Prostate gland (tissue), 2 donors: ENCODE results near the gene KPNA3. TPM values are rescaled to one million over a fixed set of nuclear protein-coding genes. Genes with fewer than 3 reads are reported as not detected.
A peak's percentile ranks its signal among the peaks of the same experiment; 100 is the strongest.

Source experiments
- DNase-seq: peaks from one replicate; pipeline ENCODE4 v3.0.0-alpha.2; 2019; ENCODE audit warnings: low spot score
- H3K27ac ChIP-seq, 2 donors: fragments of 200-600 bp; sonication (generic); 2 replicates each; pipeline ENCODE4 v1.5.1; 2017 to 2019
- H3K27me3 ChIP-seq: fragments of 200-600 bp; sonication (generic); replicated peaks from 2 replicates; pipeline ENCODE4 v1.5.1; 2019; ENCODE audit not compliant: insufficient read depth
- H3K36me3 ChIP-seq, 2 donors: fragments of 200-600 bp; sonication (generic); 1 replicate in 1 of 2; 2 replicates in 1 of 2; pipeline versions ENCODE4 v1.5.1 to v1.8.1; 2017 to 2019
- H3K4me1 ChIP-seq: fragments of 200-600 bp; sonication (generic); replicated peaks from 2 replicates; pipeline ENCODE4 v1.5.1; 2019
- H3K4me3 ChIP-seq, 2 donors: fragments of 200-600 bp; sonication (generic); 2 replicates each; pipeline ENCODE4 v1.5.1; 2017 to 2019
- H3K9me3 ChIP-seq: fragments of 200-600 bp; sonication (generic); 2 replicates; pipeline ENCODE4 v1.5.1; 2017
- POLR2A ChIP-seq: fragments of 450-650 bp; IDR thresholded peaks from one replicate; pipeline ENCODE4 v1.6.1; 2016; ENCODE audit warnings: antibody characterized with exemption, mild to moderate bottlenecking
- POLR2AphosphoS5 ChIP-seq: sonication (generic); formaldehyde crosslinking; IDR thresholded peaks from one replicate; pipeline ENCODE4 v1.6.1; 2017; ENCODE audit warnings: antibody characterized with exemption
- WGBS: methylation state at CpG from one replicate; pipeline ENCODE4 v1.1.5; 2018; 5-methylcytosine and 5-hydroxymethylcytosine counted together
- intact Hi-C: fragments of 100-400 bp; cut with DNase I; formaldehyde crosslinking; loops from one replicate; pipeline ENCODE4 v1.14.2; 2022
- total RNA-seq, 2 donors: library from RNA; depleted of rRNA; stranded (reverse); fragments of >200 nt; gene quantifications; one replicate each; pipeline ENCODE4 v1.1.0, GENCODE V29; 2016
- TF ChIP-seq, protein P1 (sequence below), 4 experiments: fragments of 200-600 bp in 2 of 4; fragments of 450-650 bp in 2 of 4; sonication (generic) in 2 of 4; IDR thresholded peaks; 1 replicate in 3 of 4; 2 replicates in 1 of 4; pipeline ENCODE4 v1.5.1; 2016 to 2019; ENCODE audit warnings: antibody characterized with exemption in 4 of 4, mild to moderate bottlenecking in 2 of 4, moderate library complexity in 2 of 4

KPNA3 gene
- 10 to 100 TPM; 16.9 to 26.4 TPM for total RNA-seq

DNA sequence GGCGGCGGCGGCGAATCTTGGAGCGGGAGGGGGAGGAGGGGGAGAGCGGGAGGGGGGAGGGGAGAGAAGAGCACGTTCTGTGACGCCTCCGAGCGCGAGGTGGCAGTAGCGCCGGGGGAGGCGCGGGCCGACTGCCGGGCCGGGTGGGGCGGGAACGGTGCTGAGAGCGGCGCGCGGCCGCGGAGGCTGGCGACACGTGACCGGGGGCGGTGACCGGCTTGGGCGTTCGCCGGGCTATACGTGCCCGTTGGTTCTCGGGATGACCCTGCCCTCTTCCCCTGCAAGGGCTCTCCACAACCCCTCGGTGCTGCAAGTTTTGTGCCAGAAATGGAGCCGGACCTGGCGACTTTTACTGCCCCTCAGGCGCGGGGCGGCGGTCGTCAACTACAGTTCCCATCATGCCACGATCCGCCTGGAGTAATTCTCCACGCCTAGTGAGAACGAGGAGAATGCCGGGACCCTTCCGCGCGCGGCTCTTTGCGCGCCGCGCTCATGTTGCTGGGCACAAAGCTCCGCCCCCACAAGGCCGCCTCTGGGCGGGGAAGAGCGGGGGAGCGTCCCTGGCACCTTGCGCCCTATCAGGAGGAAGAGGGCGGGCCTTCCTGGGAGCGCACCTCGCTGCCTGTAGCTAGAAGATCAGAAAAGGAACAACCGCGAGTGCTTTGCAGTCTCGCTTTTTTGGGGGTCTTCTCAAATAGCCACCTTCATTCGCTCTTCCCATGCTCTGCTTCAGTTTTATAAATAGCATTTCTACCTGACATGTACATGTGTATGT lies at the start of gene KPNA3:
TSS of gene KPNA3 (minus strand) at position 133 of the 775 bp plus-strand sequence. CDS start 176 bp downstream, outside the sequence.
- DNase-seq = peak; percentile 97
- intact Hi-C loops = loop anchor here (2.0 to 5.0 kb wide), 4 partner anchors 55 to 144 kb away; partner anchors contain the start of genes EBPL and SPRYD7
- TF ChIP-seq POLR2AphosphoS5 = peak; percentile 92
- TF ChIP-seq, protein P1, sequence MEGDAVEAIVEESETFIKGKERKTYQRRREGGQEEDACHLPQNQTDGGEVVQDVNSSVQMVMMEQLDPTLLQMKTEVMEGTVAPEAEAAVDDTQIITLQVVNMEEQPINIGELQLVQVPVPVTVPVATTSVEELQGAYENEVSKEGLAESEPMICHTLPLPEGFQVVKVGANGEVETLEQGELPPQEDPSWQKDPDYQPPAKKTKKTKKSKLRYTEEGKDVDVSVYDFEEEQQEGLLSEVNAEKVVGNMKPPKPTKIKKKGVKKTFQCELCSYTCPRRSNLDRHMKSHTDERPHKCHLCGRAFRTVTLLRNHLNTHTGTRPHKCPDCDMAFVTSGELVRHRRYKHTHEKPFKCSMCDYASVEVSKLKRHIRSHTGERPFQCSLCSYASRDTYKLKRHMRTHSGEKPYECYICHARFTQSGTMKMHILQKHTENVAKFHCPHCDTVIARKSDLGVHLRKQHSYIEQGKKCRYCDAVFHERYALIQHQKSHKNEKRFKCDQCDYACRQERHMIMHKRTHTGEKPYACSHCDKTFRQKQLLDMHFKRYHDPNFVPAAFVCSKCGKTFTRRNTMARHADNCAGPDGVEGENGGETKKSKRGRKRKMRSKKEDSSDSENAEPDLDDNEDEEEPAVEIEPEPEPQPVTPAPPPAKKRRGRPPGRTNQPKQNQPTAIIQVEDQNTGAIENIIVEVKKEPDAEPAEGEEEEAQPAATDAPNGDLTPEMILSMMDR (IDR thresholded peaks at IDR 0.05) = peak in 3 of 4 experiments; percentile 10 to 32 (median 16)
- peak; percentile 83 for TF ChIP-seq POLR2A
- no peaks in the 10 kb centered on the region for H3K9me3 ChIP-seq
- peak within 1 kb of the TSS; percentile 79 to 91 for H3K4me3 ChIP-seq
- H3K27me3 ChIP-seq = no peaks in the 10 kb centered on the region
- under 1% methylated on average over 44 of the region's 71 CpGs for WGBS
- H3K36me3 ChIP-seq = no peaks in the 10 kb centered on the region
- H3K27ac ChIP-seq = peak within 1 kb of the TSS; percentile 74 to 94
- H3K4me1 ChIP-seq = no peaks in the 10 kb centered on the region

- DNase-seq = no peak
- H3K27me3 ChIP-seq = no peaks in the 10 kb centered on the region
- TF ChIP-seq POLR2AphosphoS5 (no peak), POLR2A (no peak)
- TF ChIP-seq, protein P1 (IDR thresholded peaks at IDR 0.05) = no peak
- H3K4me3 ChIP-seq = no peak overlapping the region
- no peak overlapping the region for H3K27ac ChIP-seq
- H3K36me3 ChIP-seq = no peaks in the 10 kb centered on the region
- WGBS = 72% methylated on average over 2 of the region's 2 CpGs
- no peaks in the 10 kb centered on the region for H3K9me3 ChIP-seq
- H3K4me1 ChIP-seq = no peaks in the 10 kb centered on the region
- intact Hi-C loops = no loop called here
Measured at GRCh38 chr13:49841964-49842363, 49.5 kb upstream of the KPNA3 start.

DNA sequence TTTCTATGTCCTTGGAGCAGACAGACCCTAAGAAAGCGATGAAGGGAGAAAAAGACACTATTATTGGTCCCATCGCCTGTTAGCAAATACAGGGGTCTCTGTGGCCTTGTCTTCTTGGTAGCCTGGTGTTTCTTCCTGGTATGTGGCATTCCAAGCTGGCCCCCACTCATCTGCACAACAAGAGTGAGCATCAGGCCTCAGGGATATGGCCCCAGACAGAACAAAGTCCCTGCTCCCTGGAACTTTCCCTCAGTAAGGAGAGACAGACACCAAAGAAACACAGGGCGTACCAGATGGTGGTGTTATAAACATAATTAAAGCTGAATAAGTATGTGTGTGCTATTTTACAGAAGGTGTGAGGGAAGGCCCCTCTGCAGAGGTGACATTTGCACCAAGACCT lies 48.2 kb upstream of the KPNA3 start:
- Histone ChIP-seq H3K27ac (no peak overlapping the region), H3K4me3 (no peak overlapping the region), H3K36me3 (no peaks in the 10 kb centered on the region), H3K27me3 (no peaks in the 10 kb centered on the region), H3K4me1 (no peaks in the 10 kb centered on the region), H3K9me3 (no peaks in the 10 kb centered on the region)
- WGBS = 98% methylated on average over 3 of the region's 3 CpGs
- no peak for TF ChIP-seq POLR2A
- TF ChIP-seq, protein P1 (IDR thresholded peaks at IDR 0.05) = no peak
- no peak for TF ChIP-seq POLR2AphosphoS5
- intact Hi-C loops = no loop called here
- no peak for DNase-seq

DNA sequence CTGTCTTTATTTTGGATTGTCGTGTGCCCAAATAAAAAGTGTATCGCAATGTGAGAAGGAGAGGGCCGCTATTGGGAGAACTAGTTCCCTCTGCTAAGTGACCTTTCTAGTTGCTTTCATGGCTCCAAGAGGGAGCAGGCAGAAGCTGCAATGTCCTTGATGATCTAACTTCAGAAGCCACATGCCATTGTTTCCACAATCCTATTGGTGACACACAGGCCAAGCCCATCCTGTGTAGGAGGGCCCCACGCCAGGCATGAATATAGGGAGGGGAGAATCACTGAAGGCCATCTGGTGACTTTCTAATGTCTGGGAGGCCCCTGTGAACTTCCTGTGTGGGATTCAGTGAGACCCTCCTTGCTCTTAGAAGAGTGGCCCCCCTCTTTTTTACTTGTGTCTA lies 47.8 kb upstream of the KPNA3 start:
- Histone ChIP-seq H3K4me3 (no peak overlapping the region), H3K27ac (no peak overlapping the region), H3K36me3 (no peaks in the 10 kb centered on the region), H3K9me3 (no peaks in the 10 kb centered on the region), H3K4me1 (no peaks in the 10 kb centered on the region), H3K27me3 (no peaks in the 10 kb centered on the region)
- 94% methylated on average over 4 of the region's 4 CpGs for WGBS
- TF ChIP-seq POLR2AphosphoS5 (no peak), POLR2A (no peak)
- TF ChIP-seq, protein P1 (IDR thresholded peaks at IDR 0.05) = no peak
- no peak for DNase-seq
- intact Hi-C loops = no loop called here

DNA sequence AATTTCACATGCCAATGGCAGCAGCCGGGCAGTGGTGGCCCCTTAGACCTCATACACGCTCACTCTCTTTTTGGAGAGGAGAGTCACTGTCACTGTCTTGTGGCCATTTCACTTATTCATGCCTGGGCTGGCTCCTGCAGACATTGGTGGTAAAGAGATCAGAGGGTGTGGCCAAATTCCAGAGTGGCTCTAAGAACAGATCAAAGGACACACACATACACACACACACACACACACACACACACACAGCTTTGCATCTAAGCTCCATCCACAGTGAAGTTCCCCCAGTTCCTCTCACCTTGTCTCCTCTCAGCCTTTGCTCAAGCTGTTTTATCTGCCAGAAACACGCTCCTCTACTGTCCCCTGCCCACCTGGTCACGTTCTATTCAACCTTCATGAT lies 46.5 kb upstream of the KPNA3 start:
- Histone ChIP-seq H3K27me3 (no peaks in the 10 kb centered on the region), H3K4me1 (no peaks in the 10 kb centered on the region), H3K36me3 (no peaks in the 10 kb centered on the region), H3K9me3 (no peaks in the 10 kb centered on the region), H3K4me3 (no peak overlapping the region), H3K27ac (no peak overlapping the region)
- intact Hi-C loops = no loop called here
- WGBS = 71% methylated on average over 4 of the region's 4 CpGs
- TF ChIP-seq POLR2AphosphoS5 (no peak), POLR2A (no peak)
- TF ChIP-seq, protein P1 (IDR thresholded peaks at IDR 0.05) = no peak
- DNase-seq = no peak
